Neural cell (in vitro differentiated cells): Measurements from ENCODE around the gene ATP13A3. TPM values are rescaled to one million over a fixed set of nuclear protein-coding genes. Genes with fewer than 3 reads are reported as not detected.

ENCODE experiments used
- H2AFZ ChIP-seq: fragments of 200-600, 300-800 bp; sonication (generic), shearing (Covaris generic); 2 replicates; pipeline ENCODE4 v1.6.0; 2014; ENCODE audit warnings: low read depth, mild to moderate bottlenecking, antibody characterized with exemption, low read length, moderate library complexity
- H3F3A ChIP-seq: fragments of 200-600 bp; shearing (Covaris generic); 2 replicates; pipeline ENCODE4 v1.6.1; 2016; ENCODE audit warnings: mild to moderate bottlenecking, moderate library complexity, mixed read lengths, antibody characterized with exemption, low read length; ENCODE audit not compliant: insufficient read depth, poor library complexity, severe bottlenecking
- H3K27ac ChIP-seq: fragments of 200-600, 300-800 bp; sonication (generic), shearing (Covaris generic); 2 replicates; pipeline ENCODE4 v1.5.1; 2014; ENCODE audit warnings: mild to moderate bottlenecking, low read length, moderate library complexity
- H3K27me3 ChIP-seq: fragments of 300-800, 200-600 bp; sonication (generic), shearing (Covaris generic); 2 replicates; pipeline ENCODE4 v1.6.0; 2014; ENCODE audit warnings: mild to moderate bottlenecking, low read depth, low read length, moderate library complexity; ENCODE audit not compliant: insufficient read depth
- H3K36me3 ChIP-seq: fragments of 300-800, 200-600 bp; sonication (generic), shearing (Covaris generic); 2 replicates; pipeline ENCODE4 v1.5.1; 2014; ENCODE audit warnings: mild to moderate bottlenecking, antibody characterized with exemption, low read length, moderate library complexity; ENCODE audit not compliant: insufficient read depth
- H3K4me2 ChIP-seq: fragments of 300-800, 200-600 bp; sonication (generic), shearing (Covaris generic); 2 replicates; pipeline ENCODE4 v1.6.0; 2014; ENCODE audit warnings: mild to moderate bottlenecking, low read length
- H3K4me3 ChIP-seq: fragments of 300-800, 200-600 bp; sonication (generic), shearing (Covaris generic); 2 replicates; pipeline ENCODE4 v1.5.1; 2014; ENCODE audit warnings: mild to moderate bottlenecking, low read length, moderate library complexity
- H3K79me2 ChIP-seq: fragments of 200-600 bp; shearing (Covaris generic); replicated peaks from 2 replicates; pipeline ENCODE4 v1.6.0; 2014; ENCODE audit warnings: mild to moderate bottlenecking, low read length, moderate library complexity; ENCODE audit not compliant: insufficient read depth
- H3K9ac ChIP-seq: fragments of 300-800, 200-600 bp; sonication (generic), shearing (Covaris generic); 2 replicates; pipeline ENCODE4 v1.6.1; 2016; ENCODE audit warnings: mild to moderate bottlenecking, low read length, mixed read lengths
- H3K9me2 ChIP-seq: fragments of 200-600 bp; shearing (Covaris generic); 2 replicates; pipeline ENCODE4 v1.6.1; 2016; ENCODE audit warnings: mild to moderate bottlenecking, low read length, mixed read lengths; ENCODE audit not compliant: insufficient read depth
- H3K9me3 ChIP-seq: fragments of 200-600, 300-800 bp; sonication (generic), shearing (Covaris generic); 2 replicates; pipeline ENCODE4 v1.6.1; 2016; ENCODE audit warnings: mild to moderate bottlenecking, mixed run types, low read length, moderate library complexity, mixed read lengths
- H4K20me1 ChIP-seq: fragments of 200-600 bp; shearing (Covaris generic); 2 replicates; pipeline ENCODE4 v1.6.1; 2016; ENCODE audit warnings: mild to moderate bottlenecking, mixed run types; ENCODE audit not compliant: insufficient read depth
- EP300 ChIP-seq: fragments of 450-650 bp; conservative IDR thresholded peaks from 2 replicates; pipeline ENCODE4 v1.6.1; 2014; ENCODE audit warnings: antibody characterized with exemption, mild to moderate bottlenecking, moderate library complexity; ENCODE audit not compliant: poor library complexity, severe bottlenecking
- EZH2 ChIP-seq: fragments of 200-600, 300-800 bp; shearing (Covaris generic), sonication (generic); IDR thresholded peaks from 2 replicates; pipeline ENCODE4 v1.6.1; 2014; ENCODE audit warnings: antibody characterized with exemption, low read length, borderline replicate concordance, mild to moderate bottlenecking; ENCODE audit not compliant: insufficient read depth, poor library complexity, severe bottlenecking
- MXI1 ChIP-seq: fragments of 450-650 bp; conservative IDR thresholded peaks from 2 replicates; pipeline ENCODE4 v1.6.1; 2014; ENCODE audit warnings: antibody characterized with exemption, mild to moderate bottlenecking; ENCODE audit not compliant: poor library complexity, severe bottlenecking
- POLR2AphosphoS5 ChIP-seq: IDR thresholded peaks from 2 replicates; pipeline ENCODE4 v1.6.1; 2012
- RAD21 ChIP-seq: fragments of 450-650 bp; conservative IDR thresholded peaks from 2 replicates; pipeline ENCODE4 v1.6.1; 2014; ENCODE audit warnings: antibody characterized with exemption, mild to moderate bottlenecking, moderate library complexity
- SMC3 ChIP-seq: fragments of 450-650 bp; conservative IDR thresholded peaks from 2 replicates; pipeline ENCODE4 v1.6.1; 2014; ENCODE audit warnings: antibody characterized with exemption, mild to moderate bottlenecking, moderate library complexity; ENCODE audit not compliant: poor library complexity
- TAF1 ChIP-seq: IDR thresholded peaks from 2 replicates; pipeline ENCODE4 v1.6.1; 2012; ENCODE audit warnings: low read depth
- polyA plus RNA-seq: library from polyadenylated mRNA; depleted of rRNA; stranded (reverse); fragments of >200 nt; gene quantifications from 2 replicates; pipeline ENCODE4 v1.2.3, GENCODE V29; 2014
- TF ChIP-seq, protein P1 (sequence below): fragments of 450-650 bp; IDR thresholded peaks from 2 replicates; pipeline ENCODE4 v1.5.1; 2014; ENCODE audit warnings: antibody characterized with exemption, mild to moderate bottlenecking, moderate library complexity; ENCODE audit not compliant: poor library complexity, severe bottlenecking
- TF ChIP-seq, protein P2 (sequence below): IDR thresholded peaks from 2 replicates; pipeline ENCODE4 v1.6.1; 2012; ENCODE audit warnings: borderline replicate concordance

ATP13A3 gene
- polyA plus RNA-seq, 1 donor from 2014 or later: 64.7 TPM

DNA sequence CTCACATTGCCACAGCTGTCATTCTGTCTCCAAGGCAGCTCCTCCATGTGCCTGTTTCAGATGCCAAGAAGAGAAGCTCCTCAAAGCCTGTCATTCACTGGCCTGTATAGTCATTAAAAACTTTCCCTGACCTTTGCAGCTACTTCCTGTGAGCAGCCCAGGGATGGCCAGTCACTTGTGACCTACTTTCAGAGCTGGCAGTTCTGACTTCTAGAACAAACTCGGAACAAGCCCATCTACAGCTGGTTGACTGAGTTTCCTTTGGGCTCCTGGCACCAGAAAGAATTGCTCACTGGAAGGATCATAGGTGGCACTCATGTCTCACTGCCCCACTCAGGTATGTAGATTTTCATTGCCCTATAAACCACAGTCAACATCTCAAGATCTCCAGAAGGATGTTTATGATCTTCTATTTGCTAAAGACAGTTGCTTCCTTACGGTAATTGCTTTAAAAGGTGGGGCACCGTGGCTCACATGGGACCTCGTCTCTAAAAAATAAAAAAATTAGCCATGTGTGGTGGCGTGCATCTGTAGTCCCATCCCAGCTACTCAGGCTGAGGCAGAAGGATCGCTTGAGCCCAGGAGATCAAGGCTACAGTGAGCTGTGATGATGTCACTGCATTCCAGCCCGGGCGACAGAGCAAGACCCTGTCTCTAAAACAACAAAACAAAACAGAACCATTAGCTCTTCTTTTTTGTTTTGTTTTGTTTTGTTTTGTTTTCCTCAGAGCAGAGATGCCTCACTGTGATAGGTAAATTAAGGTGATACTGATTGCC lies 11.2 kb upstream of the ATP13A3 start:
- Histone ChIP-seq H2AFZ (no peak overlapping the region), H4K20me1 (no peaks in the 10 kb centered on the region), H3F3A (no peaks in the 10 kb centered on the region), H3K9ac (no peak overlapping the region), H3K9me2 (no peaks in the 10 kb centered on the region), H3K36me3 (no peaks in the 10 kb centered on the region), H3K27me3 (no peaks in the 10 kb centered on the region), H3K9me3 (no peaks in the 10 kb centered on the region), H3K79me2 (no peaks in the 10 kb centered on the region), H3K27ac (no peak overlapping the region), H3K4me3 (no peak overlapping the region), H3K4me2 (no peak overlapping the region)
- TF ChIP-seq RAD21 (no peak), EZH2 (no peak), EP300 (no peak), POLR2AphosphoS5 (no peak), SMC3 (no peak), MXI1 (no peak), TAF1 (no peak)
- TF ChIP-seq, protein P1, sequence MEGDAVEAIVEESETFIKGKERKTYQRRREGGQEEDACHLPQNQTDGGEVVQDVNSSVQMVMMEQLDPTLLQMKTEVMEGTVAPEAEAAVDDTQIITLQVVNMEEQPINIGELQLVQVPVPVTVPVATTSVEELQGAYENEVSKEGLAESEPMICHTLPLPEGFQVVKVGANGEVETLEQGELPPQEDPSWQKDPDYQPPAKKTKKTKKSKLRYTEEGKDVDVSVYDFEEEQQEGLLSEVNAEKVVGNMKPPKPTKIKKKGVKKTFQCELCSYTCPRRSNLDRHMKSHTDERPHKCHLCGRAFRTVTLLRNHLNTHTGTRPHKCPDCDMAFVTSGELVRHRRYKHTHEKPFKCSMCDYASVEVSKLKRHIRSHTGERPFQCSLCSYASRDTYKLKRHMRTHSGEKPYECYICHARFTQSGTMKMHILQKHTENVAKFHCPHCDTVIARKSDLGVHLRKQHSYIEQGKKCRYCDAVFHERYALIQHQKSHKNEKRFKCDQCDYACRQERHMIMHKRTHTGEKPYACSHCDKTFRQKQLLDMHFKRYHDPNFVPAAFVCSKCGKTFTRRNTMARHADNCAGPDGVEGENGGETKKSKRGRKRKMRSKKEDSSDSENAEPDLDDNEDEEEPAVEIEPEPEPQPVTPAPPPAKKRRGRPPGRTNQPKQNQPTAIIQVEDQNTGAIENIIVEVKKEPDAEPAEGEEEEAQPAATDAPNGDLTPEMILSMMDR: no peak
- TF ChIP-seq, protein P2, sequence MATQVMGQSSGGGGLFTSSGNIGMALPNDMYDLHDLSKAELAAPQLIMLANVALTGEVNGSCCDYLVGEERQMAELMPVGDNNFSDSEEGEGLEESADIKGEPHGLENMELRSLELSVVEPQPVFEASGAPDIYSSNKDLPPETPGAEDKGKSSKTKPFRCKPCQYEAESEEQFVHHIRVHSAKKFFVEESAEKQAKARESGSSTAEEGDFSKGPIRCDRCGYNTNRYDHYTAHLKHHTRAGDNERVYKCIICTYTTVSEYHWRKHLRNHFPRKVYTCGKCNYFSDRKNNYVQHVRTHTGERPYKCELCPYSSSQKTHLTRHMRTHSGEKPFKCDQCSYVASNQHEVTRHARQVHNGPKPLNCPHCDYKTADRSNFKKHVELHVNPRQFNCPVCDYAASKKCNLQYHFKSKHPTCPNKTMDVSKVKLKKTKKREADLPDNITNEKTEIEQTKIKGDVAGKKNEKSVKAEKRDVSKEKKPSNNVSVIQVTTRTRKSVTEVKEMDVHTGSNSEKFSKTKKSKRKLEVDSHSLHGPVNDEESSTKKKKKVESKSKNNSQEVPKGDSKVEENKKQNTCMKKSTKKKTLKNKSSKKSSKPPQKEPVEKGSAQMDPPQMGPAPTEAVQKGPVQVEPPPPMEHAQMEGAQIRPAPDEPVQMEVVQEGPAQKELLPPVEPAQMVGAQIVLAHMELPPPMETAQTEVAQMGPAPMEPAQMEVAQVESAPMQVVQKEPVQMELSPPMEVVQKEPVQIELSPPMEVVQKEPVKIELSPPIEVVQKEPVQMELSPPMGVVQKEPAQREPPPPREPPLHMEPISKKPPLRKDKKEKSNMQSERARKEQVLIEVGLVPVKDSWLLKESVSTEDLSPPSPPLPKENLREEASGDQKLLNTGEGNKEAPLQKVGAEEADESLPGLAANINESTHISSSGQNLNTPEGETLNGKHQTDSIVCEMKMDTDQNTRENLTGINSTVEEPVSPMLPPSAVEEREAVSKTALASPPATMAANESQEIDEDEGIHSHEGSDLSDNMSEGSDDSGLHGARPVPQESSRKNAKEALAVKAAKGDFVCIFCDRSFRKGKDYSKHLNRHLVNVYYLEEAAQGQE: no peak

DNA sequence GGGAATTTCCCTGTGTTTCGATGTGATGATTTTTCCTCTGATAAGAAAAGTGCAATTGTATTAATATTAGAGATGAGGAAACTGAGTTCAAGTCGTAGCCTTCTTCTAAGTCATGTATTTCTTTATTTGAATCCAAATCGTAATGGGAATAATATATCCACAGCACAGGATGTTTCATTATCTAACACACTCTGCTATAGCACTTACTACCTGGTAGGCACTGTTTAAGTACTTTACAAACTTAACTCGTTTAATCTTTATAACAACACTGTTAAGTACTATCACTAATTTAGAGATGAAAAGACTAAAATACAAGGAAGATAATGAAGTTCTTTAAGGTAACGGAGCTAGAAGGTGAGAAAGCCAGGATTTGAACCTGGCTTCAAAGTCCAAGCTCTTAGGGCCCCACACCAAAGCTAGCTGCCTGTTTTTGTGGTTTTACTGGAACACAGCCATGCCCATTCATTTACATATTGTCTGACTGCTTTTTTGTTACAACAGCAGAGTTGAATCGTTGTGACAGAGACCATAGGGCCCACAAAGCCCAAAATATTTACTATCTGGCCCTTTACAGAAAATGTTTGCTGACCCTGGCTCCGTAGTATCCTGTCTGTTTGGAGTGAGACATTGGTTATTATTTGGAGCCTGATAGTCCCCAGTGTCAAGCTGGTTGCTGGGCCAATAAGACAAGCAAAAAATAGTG lies 9.6 kb upstream of the ATP13A3 start:
- Histone ChIP-seq H2AFZ (no peak overlapping the region), H3K9me3 (no peaks in the 10 kb centered on the region), H3K9me2 (no peaks in the 10 kb centered on the region), H3K9ac (no peak overlapping the region), H4K20me1 (no peaks in the 10 kb centered on the region), H3K79me2 (no peaks in the 10 kb centered on the region), H3K27me3 (no peaks in the 10 kb centered on the region), H3F3A (no peaks in the 10 kb centered on the region), H3K4me2 (no peak overlapping the region), H3K4me3 (no peak overlapping the region), H3K36me3 (no peaks in the 10 kb centered on the region), H3K27ac (no peak overlapping the region)
- no peak for TF ChIP-seq EP300
- TF ChIP-seq, protein P2: no peak
- no peak for TF ChIP-seq EZH2
- no peak for TF ChIP-seq POLR2AphosphoS5
- no peak for TF ChIP-seq TAF1
- TF ChIP-seq, protein P1: no peak
- no peak for TF ChIP-seq SMC3
- TF ChIP-seq MXI1: no peak
- no peak for TF ChIP-seq RAD21
